K562 (cell line): ENCODE results near the gene DPM2.

Experiments used
- BHLHE40 ChIP-seq: IDR thresholded peaks from 2 replicates; pipeline ENCODE4 v1.6.1; 2011; ENCODE audit warnings: low read length, improper control_type of control experiment
- CEBPB ChIP-seq: fragments of 450-650 bp; IDR thresholded peaks from 2 replicates; pipeline ENCODE4 v1.6.1; 2016; ENCODE audit warnings: missing genetic modification characterization, missing compliant biosample characterization
- ESRRB ChIP-seq: fragments of 250-450 bp; sonication (Bioruptor Pico); IDR thresholded peaks from 2 replicates; pipeline ENCODE4 v1.5.0; 2020; ENCODE audit warnings: mild to moderate bottlenecking, moderate library complexity, borderline replicate concordance
- ETS2 ChIP-seq: IDR thresholded peaks from 2 replicates; pipeline ENCODE4 v1.6.1; 2016; ENCODE audit warnings: borderline replicate concordance, missing genetic modification characterization, mild to moderate bottlenecking, moderate library complexity, missing compliant biosample characterization; ENCODE audit not compliant: poor library complexity, severe bottlenecking
- HMBOX1 ChIP-seq: sonication (generic); IDR thresholded peaks from 2 replicates; pipeline ENCODE4 v1.6.1; 2016
- PTBP1 ChIP-seq: fragments of 200-400 bp; formaldehyde crosslinking; IDR thresholded peaks from 2 replicates; pipeline ENCODE4 v1.6.1; 2017; ENCODE audit warnings: low read depth, low read length
- TOE1 ChIP-seq, 2 experiments: fragments of 450-650 bp in 1 of 2; sonication (generic) in 1 of 2; formaldehyde crosslinking in 1 of 2; IDR thresholded peaks; 2 replicates each; pipeline versions ENCODE4 v1.7.1 to v1.8.0; 2016 to 2022; ENCODE audit warnings: borderline replicate concordance in 2 of 2, mild to moderate bottlenecking in 2 of 2, antibody characterized with exemption in 1 of 2, inconsistent platforms in 1 of 2, low read depth in 1 of 2, missing genetic modification reagents in 1 of 2, moderate library complexity in 1 of 2
- ZNF282 ChIP-seq: sonication (generic); formaldehyde crosslinking; IDR thresholded peaks from 2 replicates; pipeline ENCODE4 v1.8.1; 2023; ENCODE audit warnings: missing genetic modification reagents

- TF ChIP-seq TOE1 (IDR thresholded peaks at IDR 0.05; ENCODE audit: borderline replicate concordance) (no peak), TOE1 (CRISPR knock-in tag; IDR thresholded peaks at IDR 0.05; ENCODE audit: borderline replicate concordance, low read depth) (no peak), PTBP1 (no peak), HMBOX1 (no peak), BHLHE40 (no peak), CEBPB (tag) (no peak), ESRRB (no peak), ETS2 (no peak), ZNF282 (CRISPR knock-in tag) (no peak)
Measured at GRCh38 chr9:127943731-127944144, 6.1 kb upstream of the DPM2 start.
